BE2C (cell line): ENCODE data around the gene DAD1.

Experiments used
- DNase-seq: peaks from one replicate; pipeline ENCODE4 v3.0.0-alpha.2; 2020
- H3K27me3 ChIP-seq: fragments of 250-450 bp; sonication (Bioruptor Pico); 2 replicates; pipeline ENCODE4 v1.5.1; 2020; ENCODE audit warnings: mild to moderate bottlenecking
- H3K36me3 ChIP-seq: fragments of 250-450 bp; sonication (Bioruptor Pico); 2 replicates; pipeline ENCODE4 v1.5.1; 2020; ENCODE audit warnings: mild to moderate bottlenecking
- H3K4me1 ChIP-seq: fragments of 250-450 bp; sonication (Bioruptor Pico); 2 replicates; pipeline ENCODE4 v1.5.1; 2020
- H3K4me3 ChIP-seq: 2 replicates; pipeline ENCODE4 v1.5.1; 2011; ENCODE audit warnings: low read depth, low read length
- H3K9me3 ChIP-seq: fragments of 250-450 bp; sonication (Bioruptor Pico); 2 replicates; pipeline ENCODE4 v1.5.1; 2020
- CTCF ChIP-seq: IDR thresholded peaks from 2 replicates; pipeline ENCODE4 v1.5.1; 2012; ENCODE audit warnings: mild to moderate bottlenecking, low read depth, low read length

Gene DAD1

GRCh38 chr14:22558221-22558913 is 30.7 kb downstream of the DAD1 start:
- H3K36me3 ChIP-seq: no peaks in the 10 kb centered on the region; the same call in 1 of the 2 replicates
- no peaks in the 10 kb centered on the region for H3K27me3 ChIP-seq
- DNase-seq: no peak
- H3K4me3 ChIP-seq: no peak overlapping the region
- peaks cover 10% of the 10 kb centered on the region for H3K4me1 ChIP-seq
- H3K9me3 ChIP-seq: no peaks in the 10 kb centered on the region
- TF ChIP-seq CTCF: 0 out of 2 replicates have a peak, but pooled peaks have one; percentile 1

GRCh38 chr14:22557846-22558220 is 31.2 kb downstream of the DAD1 start:
- no peaks in the 10 kb centered on the region for H3K9me3 ChIP-seq
- no peak overlapping the region for H3K4me3 ChIP-seq
- TF ChIP-seq CTCF: no peak
- H3K4me1 ChIP-seq: peaks cover 10% of the 10 kb centered on the region
- H3K27me3 ChIP-seq: no peaks in the 10 kb centered on the region
- no peak for DNase-seq
- no peaks in the 10 kb centered on the region for H3K36me3 ChIP-seq

GRCh38 chr14:22556990-22557623 is 31.9 kb downstream of the DAD1 start:
- H3K27me3 ChIP-seq: no peaks in the 10 kb centered on the region
- peak overlapping the region; percentile 43 for H3K4me3 ChIP-seq
- no peaks in the 10 kb centered on the region for H3K9me3 ChIP-seq
- no peaks in the 10 kb centered on the region for H3K36me3 ChIP-seq
- peak; percentile 94 for TF ChIP-seq CTCF
- H3K4me1 ChIP-seq: peaks cover 10% of the 10 kb centered on the region
- DNase-seq: peak; percentile 89

GRCh38 chr14:22556021-22556989 is 32.7 kb downstream of the DAD1 start:
- H3K36me3 ChIP-seq: no peaks in the 10 kb centered on the region
- no peak for TF ChIP-seq CTCF
- no peaks in the 10 kb centered on the region for H3K27me3 ChIP-seq
- peaks cover 10% of the 10 kb centered on the region for H3K4me1 ChIP-seq
- no peaks in the 10 kb centered on the region for H3K9me3 ChIP-seq
- no peak for DNase-seq
- peak overlapping the region; percentile 43; the same call in 1 of the 2 replicates for H3K4me3 ChIP-seq

GRCh38 chr14:22555384-22556011 is 33.5 kb downstream of the DAD1 start:
- no peak for DNase-seq
- Histone ChIP-seq H3K36me3 (no peaks in the 10 kb centered on the region), H3K4me1 (peaks cover 4% of the 10 kb centered on the region), H3K4me3 (no peak overlapping the region), H3K9me3 (no peaks in the 10 kb centered on the region), H3K27me3 (no peaks in the 10 kb centered on the region)
- TF ChIP-seq CTCF: no peak
